WTC11 (cell line): ENCODE data around the gene CCDC57. TPM values are rescaled to one million over a fixed set of nuclear protein-coding genes. Genes with fewer than 3 reads are reported as not detected.

Experiments used
- ATF1 ChIP-seq: sonication (generic); formaldehyde crosslinking; IDR thresholded peaks from 2 replicates; pipeline ENCODE4 v1.8.1; 2023; ENCODE audit warnings: mild to moderate bottlenecking, moderate library complexity, missing genetic modification reagents
- CREB1 ChIP-seq: sonication (generic); formaldehyde crosslinking; IDR thresholded peaks from 2 replicates; pipeline ENCODE4 v1.8.0; 2023; ENCODE audit warnings: mild to moderate bottlenecking, missing genetic modification reagents
- ELF4 ChIP-seq: sonication (generic); formaldehyde crosslinking; IDR thresholded peaks from 2 replicates; pipeline ENCODE4 v1.8.1; 2022; ENCODE audit warnings: low read depth, mild to moderate bottlenecking, moderate library complexity, missing genetic modification reagents
- ETV6 ChIP-seq: sonication (generic); formaldehyde crosslinking; IDR thresholded peaks from 2 replicates; pipeline ENCODE4 v1.8.1; 2022; ENCODE audit warnings: mild to moderate bottlenecking, missing genetic modification reagents
- NFE2L1 ChIP-seq: sonication (generic); formaldehyde crosslinking; IDR thresholded peaks from 2 replicates; pipeline ENCODE4 v1.8.1; 2023; ENCODE audit warnings: missing genetic modification reagents
- NR2C2 ChIP-seq: sonication (generic); formaldehyde crosslinking; IDR thresholded peaks from 2 replicates; pipeline ENCODE4 v1.8.0; 2022; ENCODE audit warnings: mild to moderate bottlenecking, missing genetic modification reagents
- RORB ChIP-seq: fragments of 250-450 bp; sonication (Bioruptor Pico); IDR thresholded peaks from 2 replicates; pipeline ENCODE4 v1.9.0; 2021; ENCODE audit warnings: mild to moderate bottlenecking
- SMAD3 ChIP-seq: sonication (generic); formaldehyde crosslinking; IDR thresholded peaks from 2 replicates; pipeline ENCODE4 v1.8.0; 2022; ENCODE audit warnings: missing genetic modification reagents, mild to moderate bottlenecking, borderline replicate concordance
- TEAD1 ChIP-seq: sonication (generic); formaldehyde crosslinking; IDR thresholded peaks from 2 replicates; pipeline ENCODE4 v1.8.0; 2022; ENCODE audit warnings: mild to moderate bottlenecking, missing genetic modification reagents
- TEAD4 ChIP-seq: sonication (generic); formaldehyde crosslinking; IDR thresholded peaks from 2 replicates; pipeline ENCODE4 v1.8.0; 2022; ENCODE audit warnings: mild to moderate bottlenecking, missing genetic modification reagents
- ZNF232 ChIP-seq: sonication (generic); formaldehyde crosslinking; IDR thresholded peaks from 2 replicates; pipeline ENCODE4 v1.8.0; 2022; ENCODE audit warnings: mild to moderate bottlenecking, missing genetic modification reagents
- ZNF263 ChIP-seq: sonication (generic); formaldehyde crosslinking; IDR thresholded peaks from 2 replicates; pipeline ENCODE4 v1.8.1; 2022; ENCODE audit warnings: low read depth, mild to moderate bottlenecking, moderate library complexity, missing genetic modification reagents
- ZNF671 ChIP-seq: fragments of 250-450 bp; sonication (Bioruptor Pico); IDR thresholded peaks from 2 replicates; pipeline ENCODE4 v1.8.0; 2021; ENCODE audit warnings: mild to moderate bottlenecking
- total RNA-seq: library from RNA; stranded (reverse); gene quantifications from 3 replicates; pipeline ENCODE4 v1.2.3, GENCODE V29; 2021
- TF ChIP-seq, protein P1 (sequence below): sonication (generic); formaldehyde crosslinking; IDR thresholded peaks from 2 replicates; pipeline ENCODE4 v1.8.0; 2022; ENCODE audit warnings: mild to moderate bottlenecking, missing genetic modification reagents
- TF ChIP-seq, protein P2 (sequence below): sonication (generic); formaldehyde crosslinking; IDR thresholded peaks from 2 replicates; pipeline ENCODE4 v1.8.0; 2022; ENCODE audit warnings: mild to moderate bottlenecking, missing genetic modification reagents
- TF ChIP-seq, protein P3 (sequence below): sonication (generic); formaldehyde crosslinking; IDR thresholded peaks from 2 replicates; pipeline ENCODE4 v1.8.1; 2023; ENCODE audit warnings: mild to moderate bottlenecking, missing genetic modification reagents
- TF ChIP-seq, protein P4 (sequence below): sonication (generic); formaldehyde crosslinking; IDR thresholded peaks from 2 replicates; pipeline ENCODE4 v1.8.1; 2023; ENCODE audit warnings: mild to moderate bottlenecking, moderate library complexity, missing genetic modification reagents
- TF ChIP-seq, protein P5 (sequence below): fragments of 250-450 bp; sonication (Bioruptor Pico); conservative IDR thresholded peaks from 2 replicates; pipeline ENCODE4 v1.9.0; 2021; ENCODE audit warnings: mild to moderate bottlenecking
- TF ChIP-seq, protein P6 (sequence below): sonication (generic); formaldehyde crosslinking; IDR thresholded peaks from 2 replicates; pipeline ENCODE4 v1.8.0; 2022; ENCODE audit warnings: mild to moderate bottlenecking, missing genetic modification reagents
- TF ChIP-seq, protein P7 (sequence below): sonication (generic); formaldehyde crosslinking; IDR thresholded peaks from 2 replicates; pipeline ENCODE4 v1.8.1; 2022; ENCODE audit warnings: low read depth, mild to moderate bottlenecking, moderate library complexity, missing genetic modification reagents, borderline replicate concordance
- TF ChIP-seq, protein P8 (sequence below): sonication (generic); formaldehyde crosslinking; IDR thresholded peaks from 2 replicates; pipeline ENCODE4 v1.8.1; 2022; ENCODE audit warnings: mild to moderate bottlenecking, moderate library complexity, missing genetic modification reagents

The CCDC57 gene
- total RNA-seq, 1 experiment from 2014 or later = 20.0 TPM

DNA sequence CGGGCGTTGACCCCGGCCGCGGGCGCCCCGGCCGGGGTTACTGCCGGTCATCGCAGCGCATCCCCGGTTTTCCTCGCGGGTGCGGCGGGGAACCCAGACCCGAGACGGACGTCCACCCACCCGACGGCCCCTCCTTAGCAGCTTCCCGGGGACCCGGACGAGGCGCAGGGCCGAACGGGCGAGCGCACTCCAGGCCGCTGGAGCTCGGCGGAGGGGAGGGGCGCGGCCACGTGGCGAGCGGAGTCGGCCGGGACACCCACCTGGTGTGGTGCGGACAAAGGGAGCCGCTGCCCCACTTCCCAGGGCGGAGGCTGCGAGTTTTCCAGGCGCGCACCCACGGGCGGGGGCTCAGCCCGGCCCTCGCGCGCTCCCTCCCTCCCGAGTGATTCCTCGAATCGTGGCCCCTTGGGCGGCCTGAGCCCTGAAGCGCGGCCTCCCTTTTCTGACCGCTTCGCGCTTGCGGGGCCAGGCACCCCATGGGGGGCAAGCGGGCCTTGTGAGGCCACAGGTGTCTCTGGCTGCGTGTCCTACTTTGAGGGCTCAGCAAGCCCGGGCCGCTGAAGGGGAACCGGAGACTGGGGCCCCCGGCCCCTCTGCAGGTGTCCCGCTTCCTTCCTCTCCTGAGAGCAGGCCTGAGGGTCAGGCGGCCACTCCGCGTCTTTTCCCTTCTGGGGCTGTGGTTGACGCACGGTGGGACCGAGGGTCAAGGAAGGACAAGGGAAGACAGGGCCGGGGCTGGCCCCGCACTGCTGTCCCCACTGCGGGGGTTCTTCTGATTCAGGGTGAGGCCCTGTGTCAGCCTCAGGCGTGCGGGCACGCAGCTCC lies 113.5 kb downstream of the CCDC57 start (continued):
- TF ChIP-seq, protein P1, sequence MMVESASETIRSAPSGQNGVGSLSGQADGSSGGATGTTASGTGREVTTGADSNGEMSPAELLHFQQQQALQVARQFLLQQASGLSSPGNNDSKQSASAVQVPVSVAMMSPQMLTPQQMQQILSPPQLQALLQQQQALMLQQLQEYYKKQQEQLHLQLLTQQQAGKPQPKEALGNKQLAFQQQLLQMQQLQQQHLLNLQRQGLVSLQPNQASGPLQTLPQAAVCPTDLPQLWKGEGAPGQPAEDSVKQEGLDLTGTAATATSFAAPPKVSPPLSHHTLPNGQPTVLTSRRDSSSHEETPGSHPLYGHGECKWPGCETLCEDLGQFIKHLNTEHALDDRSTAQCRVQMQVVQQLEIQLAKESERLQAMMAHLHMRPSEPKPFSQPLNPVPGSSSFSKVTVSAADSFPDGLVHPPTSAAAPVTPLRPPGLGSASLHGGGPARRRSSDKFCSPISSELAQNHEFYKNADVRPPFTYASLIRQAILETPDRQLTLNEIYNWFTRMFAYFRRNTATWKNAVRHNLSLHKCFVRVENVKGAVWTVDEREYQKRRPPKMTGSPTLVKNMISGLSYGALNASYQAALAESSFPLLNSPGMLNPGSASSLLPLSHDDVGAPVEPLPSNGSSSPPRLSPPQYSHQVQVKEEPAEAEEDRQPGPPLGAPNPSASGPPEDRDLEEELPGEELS (CRISPR knock-in tag) = 0 out of 2 replicates have a peak, but pooled peaks have one; percentile 3
- TF ChIP-seq NFE2L1 (CRISPR knock-in tag) (no peak), TEAD1 (CRISPR knock-in tag) (0 out of 2 replicates have a peak, but pooled peaks have one; percentile 18), ELF4 (peak; percentile 30; the same call in 1 of the 2 replicates), ATF1 (CRISPR knock-in tag) (no peak), RORB (CRISPR knock-in tag) (no peak), CREB1 (CRISPR knock-in tag) (0 out of 2 replicates have a peak, but pooled peaks have one; percentile 39), TEAD4 (CRISPR knock-in tag) (0 out of 2 replicates have a peak, but pooled peaks have one; percentile 6), ZNF263 (CRISPR knock-in tag) (no peak), ETV6 (CRISPR knock-in tag) (no peak), ZNF671 (no peak), SMAD3 (peak; percentile 45; the same call in 1 of the 2 replicates), ZNF232 (CRISPR knock-in tag) (no peak), NR2C2 (CRISPR knock-in tag) (no peak)
- TF ChIP-seq, protein P2, sequence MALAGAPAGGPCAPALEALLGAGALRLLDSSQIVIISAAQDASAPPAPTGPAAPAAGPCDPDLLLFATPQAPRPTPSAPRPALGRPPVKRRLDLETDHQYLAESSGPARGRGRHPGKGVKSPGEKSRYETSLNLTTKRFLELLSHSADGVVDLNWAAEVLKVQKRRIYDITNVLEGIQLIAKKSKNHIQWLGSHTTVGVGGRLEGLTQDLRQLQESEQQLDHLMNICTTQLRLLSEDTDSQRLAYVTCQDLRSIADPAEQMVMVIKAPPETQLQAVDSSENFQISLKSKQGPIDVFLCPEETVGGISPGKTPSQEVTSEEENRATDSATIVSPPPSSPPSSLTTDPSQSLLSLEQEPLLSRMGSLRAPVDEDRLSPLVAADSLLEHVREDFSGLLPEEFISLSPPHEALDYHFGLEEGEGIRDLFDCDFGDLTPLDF (CRISPR knock-in tag) = peak; percentile 73; the same call in 1 of the 2 replicates
- TF ChIP-seq, protein P3, sequence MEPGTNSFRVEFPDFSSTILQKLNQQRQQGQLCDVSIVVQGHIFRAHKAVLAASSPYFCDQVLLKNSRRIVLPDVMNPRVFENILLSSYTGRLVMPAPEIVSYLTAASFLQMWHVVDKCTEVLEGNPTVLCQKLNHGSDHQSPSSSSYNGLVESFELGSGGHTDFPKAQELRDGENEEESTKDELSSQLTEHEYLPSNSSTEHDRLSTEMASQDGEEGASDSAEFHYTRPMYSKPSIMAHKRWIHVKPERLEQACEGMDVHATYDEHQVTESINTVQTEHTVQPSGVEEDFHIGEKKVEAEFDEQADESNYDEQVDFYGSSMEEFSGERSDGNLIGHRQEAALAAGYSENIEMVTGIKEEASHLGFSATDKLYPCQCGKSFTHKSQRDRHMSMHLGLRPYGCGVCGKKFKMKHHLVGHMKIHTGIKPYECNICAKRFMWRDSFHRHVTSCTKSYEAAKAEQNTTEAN (CRISPR knock-in tag) = no peak
- TF ChIP-seq, protein P4, sequence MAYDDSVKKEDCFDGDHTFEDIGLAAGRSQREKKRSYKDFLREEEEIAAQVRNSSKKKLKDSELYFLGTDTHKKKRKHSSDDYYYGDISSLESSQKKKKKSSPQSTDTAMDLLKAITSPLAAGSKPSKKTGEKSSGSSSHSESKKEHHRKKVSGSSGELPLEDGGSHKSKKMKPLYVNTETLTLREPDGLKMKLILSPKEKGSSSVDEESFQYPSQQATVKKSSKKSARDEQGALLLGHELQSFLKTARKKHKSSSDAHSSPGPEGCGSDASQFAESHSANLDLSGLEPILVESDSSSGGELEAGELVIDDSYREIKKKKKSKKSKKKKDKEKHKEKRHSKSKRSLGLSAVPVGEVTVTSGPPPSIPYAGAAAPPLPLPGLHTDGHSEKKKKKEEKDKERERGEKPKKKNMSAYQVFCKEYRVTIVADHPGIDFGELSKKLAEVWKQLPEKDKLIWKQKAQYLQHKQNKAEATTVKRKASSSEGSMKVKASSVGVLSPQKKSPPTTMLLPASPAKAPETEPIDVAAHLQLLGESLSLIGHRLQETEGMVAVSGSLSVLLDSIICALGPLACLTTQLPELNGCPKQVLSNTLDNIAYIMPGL (CRISPR knock-in tag) = 0 out of 2 replicates have a peak, but pooled peaks have one; percentile 19
- TF ChIP-seq, protein P5, sequence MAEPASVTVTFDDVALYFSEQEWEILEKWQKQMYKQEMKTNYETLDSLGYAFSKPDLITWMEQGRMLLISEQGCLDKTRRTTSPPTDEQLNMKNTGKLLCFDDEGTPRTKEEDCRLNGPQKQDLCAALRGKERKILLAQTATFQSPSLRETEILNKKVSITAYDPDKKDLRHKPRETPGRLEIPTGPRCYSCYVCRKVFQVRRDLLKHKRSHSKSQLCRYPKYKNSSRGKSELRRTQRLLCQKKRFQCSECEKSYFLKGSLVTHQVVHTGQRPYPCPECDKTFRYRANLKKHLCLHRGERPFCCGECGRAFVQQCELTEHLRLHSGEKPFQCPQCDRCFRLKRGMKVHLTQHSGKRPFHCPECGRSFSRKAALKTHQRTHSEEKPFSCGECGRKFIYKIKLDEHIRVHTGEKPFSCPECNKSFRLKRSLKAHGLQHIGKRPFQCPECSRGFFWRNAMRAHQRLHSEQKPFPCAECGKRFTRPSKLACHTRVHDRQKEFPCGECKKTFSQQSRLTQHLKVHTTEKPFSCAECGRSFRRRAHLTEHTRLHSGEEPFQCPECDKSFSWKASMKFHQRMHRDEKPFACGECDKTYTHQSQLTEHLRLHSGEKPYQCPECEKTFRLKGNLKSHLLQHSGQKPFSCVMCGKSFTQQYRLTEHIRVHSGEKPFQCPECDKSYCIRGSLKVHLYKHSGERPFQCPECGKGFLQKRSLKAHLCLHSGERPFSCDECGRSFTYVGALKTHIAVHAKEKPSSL (CRISPR knock-in tag) = no peak
- TF ChIP-seq, protein P6, sequence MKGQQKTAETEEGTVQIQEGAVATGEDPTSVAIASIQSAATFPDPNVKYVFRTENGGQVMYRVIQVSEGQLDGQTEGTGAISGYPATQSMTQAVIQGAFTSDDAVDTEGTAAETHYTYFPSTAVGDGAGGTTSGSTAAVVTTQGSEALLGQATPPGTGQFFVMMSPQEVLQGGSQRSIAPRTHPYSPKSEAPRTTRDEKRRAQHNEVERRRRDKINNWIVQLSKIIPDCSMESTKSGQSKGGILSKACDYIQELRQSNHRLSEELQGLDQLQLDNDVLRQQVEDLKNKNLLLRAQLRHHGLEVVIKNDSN (CRISPR knock-in tag) = peak; percentile 79
- TF ChIP-seq, protein P7, sequence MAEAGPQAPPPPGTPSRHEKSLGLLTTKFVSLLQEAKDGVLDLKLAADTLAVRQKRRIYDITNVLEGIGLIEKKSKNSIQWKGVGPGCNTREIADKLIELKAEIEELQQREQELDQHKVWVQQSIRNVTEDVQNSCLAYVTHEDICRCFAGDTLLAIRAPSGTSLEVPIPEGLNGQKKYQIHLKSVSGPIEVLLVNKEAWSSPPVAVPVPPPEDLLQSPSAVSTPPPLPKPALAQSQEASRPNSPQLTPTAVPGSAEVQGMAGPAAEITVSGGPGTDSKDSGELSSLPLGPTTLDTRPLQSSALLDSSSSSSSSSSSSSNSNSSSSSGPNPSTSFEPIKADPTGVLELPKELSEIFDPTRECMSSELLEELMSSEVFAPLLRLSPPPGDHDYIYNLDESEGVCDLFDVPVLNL (CRISPR knock-in tag) = no peak
- TF ChIP-seq, protein P8, sequence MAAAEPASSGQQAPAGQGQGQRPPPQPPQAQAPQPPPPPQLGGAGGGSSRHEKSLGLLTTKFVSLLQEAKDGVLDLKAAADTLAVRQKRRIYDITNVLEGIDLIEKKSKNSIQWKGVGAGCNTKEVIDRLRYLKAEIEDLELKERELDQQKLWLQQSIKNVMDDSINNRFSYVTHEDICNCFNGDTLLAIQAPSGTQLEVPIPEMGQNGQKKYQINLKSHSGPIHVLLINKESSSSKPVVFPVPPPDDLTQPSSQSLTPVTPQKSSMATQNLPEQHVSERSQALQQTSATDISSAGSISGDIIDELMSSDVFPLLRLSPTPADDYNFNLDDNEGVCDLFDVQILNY (CRISPR knock-in tag) = peak; percentile 18; the same call in 1 of the 2 replicates
